IPS DF 6.9 (cell line): ENCODE data around the gene SKAP1.
"Not testable (repeated sequence)": the region's sequence is repeated elsewhere in the genome, so short reads cannot be mapped to it uniquely, and the experiment has no call there.

Source experiments
- DNase-seq: peaks from one replicate; pipeline ENCODE4 v3.0.0-alpha.2; 2013; ENCODE audit warnings: low read depth, low spot score
- H3K27ac ChIP-seq: one replicate; pipeline ENCODE4 v1.5.1; 2013; ENCODE audit warnings: low read length, control low read depth
- H3K27me3 ChIP-seq: 2 replicates; pipeline ENCODE4 v1.6.1; 2013; ENCODE audit warnings: mild to moderate bottlenecking, low read length; ENCODE audit not compliant: control insufficient read depth, insufficient read depth
- H3K36me3 ChIP-seq: 2 replicates; pipeline ENCODE4 v1.6.1; 2013; ENCODE audit warnings: low read length; ENCODE audit not compliant: control insufficient read depth, insufficient read depth
- H3K4me1 ChIP-seq: 2 replicates; pipeline ENCODE4 v1.6.1; 2013; ENCODE audit warnings: low read length; ENCODE audit not compliant: control insufficient read depth, insufficient read depth
- H3K4me3 ChIP-seq: 2 replicates; pipeline ENCODE4 v1.5.1; 2013; ENCODE audit warnings: mild to moderate bottlenecking, low read length
- H3K9me3 ChIP-seq: 2 replicates; pipeline ENCODE4 v1.6.1; 2013; ENCODE audit warnings: low read length, inconsistent platforms; ENCODE audit not compliant: control insufficient read depth, insufficient read depth
- WGBS: extraction: QIAGEN DNeasy Blood & Tissue Kit; methylation state at CpG from one replicate; pipeline ENCODE4 v1.1.7; 2013; ENCODE audit warnings: mixed read lengths, missing lambda C conversion rate; ENCODE audit not compliant: insufficient read length, insufficient coverage; 5-methylcytosine and 5-hydroxymethylcytosine counted together

The SKAP1 gene

DNA sequence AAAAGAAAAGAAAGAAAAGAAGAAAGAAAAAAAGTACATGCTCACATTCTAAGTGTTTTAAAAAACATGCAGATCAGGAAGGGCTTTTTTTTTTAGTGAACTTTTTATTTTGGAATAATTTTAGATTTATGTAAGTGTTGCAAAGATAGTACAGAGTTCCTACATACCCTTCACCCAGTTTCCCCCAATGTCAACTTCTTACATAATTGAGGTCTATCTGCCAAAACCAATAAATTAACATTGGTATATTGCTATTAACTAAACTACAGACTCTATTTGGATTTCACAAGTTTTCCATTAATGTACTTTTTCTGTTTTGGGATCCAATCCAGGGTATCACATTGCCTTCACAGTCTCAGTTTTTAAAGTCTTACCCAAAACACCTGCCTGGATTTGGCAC lies 81.7 kb downstream of the SKAP1 start:
- H3K27ac ChIP-seq: no peak overlapping the region
- H3K27me3 ChIP-seq: no peaks in the 10 kb centered on the region
- no peaks in the 10 kb centered on the region for H3K9me3 ChIP-seq
- DNase-seq: no peak
- no peaks in the 10 kb centered on the region for H3K36me3 ChIP-seq
- no peaks in the 10 kb centered on the region for H3K4me1 ChIP-seq
- H3K4me3 ChIP-seq: no peak overlapping the region

- no peak overlapping the region for H3K27ac ChIP-seq
- DNase-seq: no peak
- no peaks in the 10 kb centered on the region for H3K36me3 ChIP-seq
- no peaks in the 10 kb centered on the region for H3K4me1 ChIP-seq
- H3K9me3 ChIP-seq: no peaks in the 10 kb centered on the region
- H3K4me3 ChIP-seq: no peak overlapping the region
- H3K27me3 ChIP-seq: no peaks in the 10 kb centered on the region
Observed at GRCh38 chr17:48347177-48347576, 82.8 kb downstream of the SKAP1 start.

- Histone ChIP-seq H3K36me3 (no peaks in the 10 kb centered on the region), H3K9me3 (no peaks in the 10 kb centered on the region), H3K27me3 (no peaks in the 10 kb centered on the region), H3K4me1 (no peaks in the 10 kb centered on the region), H3K4me3 (no peak overlapping the region), H3K27ac (no peak overlapping the region)
- no peak for DNase-seq
Observed at GRCh38 chr17:48344251-48344650, 85.8 kb downstream of the SKAP1 start.

GRCh38 chr17:48340916-48341315 lies 89.1 kb downstream of the SKAP1 start:
- H3K4me1 ChIP-seq: no peaks in the 10 kb centered on the region
- no peaks in the 10 kb centered on the region for H3K9me3 ChIP-seq
- no peaks in the 10 kb centered on the region for H3K27me3 ChIP-seq
- no CpG with 5 or more reads among the region's 2 CpGs for WGBS
- no peak overlapping the region for H3K4me3 ChIP-seq
- no peaks in the 10 kb centered on the region for H3K36me3 ChIP-seq
- DNase-seq: no peak
- no peak overlapping the region for H3K27ac ChIP-seq

DNA sequence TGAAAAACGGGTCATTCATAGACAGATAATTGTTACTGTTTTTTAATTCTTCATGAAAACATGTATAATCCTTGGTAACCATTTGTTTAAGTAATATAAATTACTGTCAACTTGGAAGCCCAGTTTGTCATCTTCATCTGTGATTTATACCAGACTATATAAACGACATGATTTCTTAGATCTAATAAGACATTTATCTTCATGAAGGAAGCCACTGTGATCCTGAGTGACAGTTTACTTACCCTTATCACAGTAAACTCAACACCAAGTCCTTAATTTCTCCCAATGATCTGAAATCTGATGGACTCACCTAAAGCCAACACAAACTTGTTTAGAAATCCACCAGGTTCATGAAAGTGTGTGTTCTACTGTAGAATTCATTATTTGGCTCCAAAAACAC lies 91.3 kb downstream of the SKAP1 start:
- Histone ChIP-seq H3K4me3 (no peak overlapping the region), H3K36me3 (no peaks in the 10 kb centered on the region), H3K9me3 (no peaks in the 10 kb centered on the region), H3K27me3 (no peaks in the 10 kb centered on the region), H3K4me1 (no peaks in the 10 kb centered on the region), H3K27ac (no peak overlapping the region)
- no peak for DNase-seq
- no CpG with 5 or more reads among the region's 2 CpGs for WGBS

- H3K27ac ChIP-seq, H3K4me1 ChIP-seq, H3K36me3 ChIP-seq, H3K4me3 ChIP-seq, H3K27me3 ChIP-seq, DNase-seq, H3K9me3 ChIP-seq: not testable (repeated sequence)
- no CpG with 5 or more reads among the region's 2 CpGs for WGBS
Observed at GRCh38 chr17:48337903-48338302, 92.1 kb downstream of the SKAP1 start.

DNA sequence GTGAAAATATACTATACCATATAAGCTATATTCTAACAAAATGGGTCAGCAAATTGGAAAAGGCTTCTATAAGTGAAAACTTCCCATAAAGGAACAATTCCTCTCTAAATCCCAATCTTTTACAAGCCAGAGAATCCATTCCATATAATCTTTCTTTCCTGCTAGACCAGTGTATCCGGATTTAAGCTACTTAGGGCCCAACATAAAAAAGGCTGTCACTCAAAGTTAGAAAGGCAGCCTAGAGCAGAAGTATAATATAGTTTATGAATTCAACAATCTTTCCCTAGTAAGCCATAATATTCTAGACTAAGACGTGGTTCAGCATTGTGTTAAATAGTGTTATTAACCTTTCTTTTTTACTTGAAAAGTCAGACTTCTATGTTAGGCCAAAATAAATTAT lies 93.0 kb downstream of the SKAP1 start:
- no peaks in the 10 kb centered on the region for H3K4me1 ChIP-seq
- H3K27ac ChIP-seq: no peak overlapping the region
- H3K27me3 ChIP-seq: no peaks in the 10 kb centered on the region
- H3K4me3 ChIP-seq: no peak overlapping the region
- H3K36me3 ChIP-seq: no peaks in the 10 kb centered on the region
- no peak for DNase-seq
- no CpG with 5 or more reads among the region's 2 CpGs for WGBS
- no peaks in the 10 kb centered on the region for H3K9me3 ChIP-seq

- no peaks in the 10 kb centered on the region for H3K27me3 ChIP-seq
- H3K9me3 ChIP-seq: no peaks in the 10 kb centered on the region
- H3K4me1 ChIP-seq: no peaks in the 10 kb centered on the region
- H3K4me3 ChIP-seq: no peak overlapping the region
- H3K27ac ChIP-seq: no peak overlapping the region
- no peak for DNase-seq
- no peaks in the 10 kb centered on the region for H3K36me3 ChIP-seq
- no CpG with 5 or more reads among the region's 5 CpGs for WGBS
Observed at GRCh38 chr17:48335858-48336500, 94.0 kb downstream of the SKAP1 start.

GRCh38 chr17:48335146-48335784 lies 94.7 kb downstream of the SKAP1 start:
- Histone ChIP-seq H3K4me1 (no peaks in the 10 kb centered on the region), H3K4me3 (no peak overlapping the region), H3K36me3 (no peaks in the 10 kb centered on the region), H3K9me3 (no peaks in the 10 kb centered on the region), H3K27me3 (no peaks in the 10 kb centered on the region), H3K27ac (no peak overlapping the region)
- no peak for DNase-seq

DNA sequence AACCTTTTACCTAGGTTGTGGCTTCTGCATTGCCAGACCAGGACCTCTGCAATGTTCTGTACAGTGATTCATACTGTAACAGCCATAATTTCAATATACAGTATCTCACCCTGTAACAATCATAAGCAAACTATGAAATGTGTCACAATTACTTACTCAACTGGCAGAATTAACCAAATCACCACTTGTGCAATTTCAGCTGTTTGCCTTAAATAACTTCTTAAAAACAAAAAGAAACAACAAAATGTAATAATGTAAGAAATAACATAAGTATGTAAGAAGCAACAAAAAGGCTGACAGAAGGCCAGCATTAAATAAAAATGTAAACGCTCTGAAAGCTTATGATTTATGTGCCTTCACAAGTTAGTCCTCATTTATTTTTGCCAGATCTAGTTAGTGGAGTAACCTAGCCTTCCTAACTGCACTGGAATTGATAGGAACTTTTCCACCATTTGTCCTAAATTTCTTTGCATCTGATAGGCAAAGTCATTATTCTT lies 96.9 kb downstream of the SKAP1 start:
- Histone ChIP-seq H3K36me3 (no peaks in the 10 kb centered on the region), H3K4me1 (no peaks in the 10 kb centered on the region), H3K27me3 (no peaks in the 10 kb centered on the region), H3K4me3 (no peak overlapping the region), H3K9me3 (no peaks in the 10 kb centered on the region), H3K27ac (no peak overlapping the region)
- no peak for DNase-seq
- no CpG with 5 or more reads among the region's 1 CpG for WGBS

- H3K9me3 ChIP-seq: no peaks in the 10 kb centered on the region
- DNase-seq: no peak
- no CpG with 5 or more reads among the region's 4 CpGs for WGBS
- no peaks in the 10 kb centered on the region for H3K36me3 ChIP-seq
- H3K4me3 ChIP-seq: no peak overlapping the region
- no peaks in the 10 kb centered on the region for H3K4me1 ChIP-seq
- no peak overlapping the region for H3K27ac ChIP-seq
- no peaks in the 10 kb centered on the region for H3K27me3 ChIP-seq
Observed at GRCh38 chr17:48330887-48331286, 99.1 kb downstream of the SKAP1 start.
